Thymus (tissue), 14 donors: Measurements from ENCODE around the gene CTNNA2. TPM values are rescaled to one million over a fixed set of nuclear protein-coding genes. Genes with fewer than 3 reads are reported as not detected.

ENCODE experiments used
- DNase-seq, 9 donors: peaks; one replicate each; pipeline ENCODE4 v3.0.0-alpha.2; 2013; ENCODE audit warnings: low spot score in 9 of 9, low read depth in 6 of 9, missing footprints in 1 of 9
- H3K27ac ChIP-seq, 2 donors: one replicate each; pipeline ENCODE4 v1.5.1; 2013; ENCODE audit warnings: control low read depth in 1 of 2, low read depth in 1 of 2, low read length in 1 of 2, mild to moderate bottlenecking in 1 of 2, moderate library complexity in 1 of 2
- H3K27me3 ChIP-seq, 2 donors: one replicate each; pipeline ENCODE4 v1.5.1; 2013; ENCODE audit warnings: low read length in 1 of 2; ENCODE audit not compliant: control insufficient read depth in 2 of 2, insufficient read depth in 1 of 2
- H3K36me3 ChIP-seq, 2 donors: one replicate each; pipeline ENCODE4 v1.5.1; 2013; ENCODE audit warnings: low read length in 1 of 2, mild to moderate bottlenecking in 1 of 2, moderate library complexity in 1 of 2; ENCODE audit not compliant: control insufficient read depth in 2 of 2, insufficient read depth in 2 of 2
- H3K4me1 ChIP-seq, 2 donors: one replicate each; pipeline ENCODE4 v1.5.1; 2013; ENCODE audit warnings: low read length in 2 of 2; ENCODE audit not compliant: control insufficient read depth in 2 of 2, insufficient read depth in 2 of 2
- H3K4me3 ChIP-seq, 2 donors: one replicate each; pipeline ENCODE4 v1.5.1; 2013; ENCODE audit warnings: low read length in 2 of 2, control low read depth in 1 of 2, mild to moderate bottlenecking in 1 of 2
- H3K9me3 ChIP-seq, 2 donors: one replicate each; pipeline ENCODE4 v1.5.1; 2013; ENCODE audit warnings: low read length in 1 of 2, mild to moderate bottlenecking in 1 of 2; ENCODE audit not compliant: control insufficient read depth in 2 of 2, insufficient read depth in 1 of 2
- WGBS: extraction: QIAGEN DNeasy Blood & Tissue Kit; methylation state at CpG from one replicate; pipeline ENCODE4 v1.1.7; 2013; 5-methylcytosine and 5-hydroxymethylcytosine counted together
- long read RNA-seq, 10 donors: transcript quantifications; one replicate each; lab custom pipeline, GENCODE V29; 2026
- polyA plus RNA-seq: library from polyadenylated mRNA; stranded (reverse); fragments of 200-250 nt; gene quantifications from one replicate; pipeline ENCODE4 v1.2.3, GENCODE V29; 2013
- total RNA-seq: library from RNA; stranded (reverse); fragments of 120-200 nt; gene quantifications from one replicate; pipeline ENCODE4 v1.2.4, GENCODE V29; 2013
- donor health status: healthy.

CTNNA2 gene
- 0.19 TPM for total RNA-seq
- polyA plus RNA-seq = 0.16 TPM
- long read RNA-seq, donor 1 = 0 reads
- long read RNA-seq, donor 2 = 0 reads
- long read RNA-seq, donor 3 = 0 reads
- long read RNA-seq, donor 4 = 0 reads
- long read RNA-seq, donor 5 = 0 reads
- long read RNA-seq, donor 6 = 0 reads
- long read RNA-seq, donor 7 = 0 reads
- long read RNA-seq, donor 8 = 0 reads
- long read RNA-seq, donor 9 = 0 reads
- long read RNA-seq, donor 10 = 0 reads

GRCh38 chr2:79512442-79513401 lies at the start of gene CTNNA2:
Gene CTNNA2 (plus strand): TSS chr2:79513051.
- Histone ChIP-seq H3K4me1 (no peaks in the 10 kb centered on the region), H3K4me3 (peak within 1 kb of the TSS in 1 of 2 donors; percentile 35), H3K27me3 (peaks cover 0 to 5% of the 10 kb centered on the region in 2 donors), H3K9me3 (no peaks in the 10 kb centered on the region), H3K27ac (no peak within 1 kb of the TSS), H3K36me3 (no peaks in the 10 kb centered on the region)
- WGBS = 4% methylated on average over 87 of the region's 87 CpGs
- DNase-seq = peak in 4 of 9 donors; percentile 8 to 31 (median 26)

GRCh38 chr2:79487399-79487798 lies 25.5 kb upstream of the CTNNA2 start:
- 81% methylated on average over 3 of the region's 3 CpGs for WGBS
- no peaks in the 10 kb centered on the region for H3K36me3 ChIP-seq
- H3K4me1 ChIP-seq = no peaks in the 10 kb centered on the region
- H3K9me3 ChIP-seq = no peaks in the 10 kb centered on the region
- no peak overlapping the region for H3K4me3 ChIP-seq
- no peak overlapping the region for H3K27ac ChIP-seq
- no peak for DNase-seq
- no peaks in the 10 kb centered on the region for H3K27me3 ChIP-seq

DNA sequence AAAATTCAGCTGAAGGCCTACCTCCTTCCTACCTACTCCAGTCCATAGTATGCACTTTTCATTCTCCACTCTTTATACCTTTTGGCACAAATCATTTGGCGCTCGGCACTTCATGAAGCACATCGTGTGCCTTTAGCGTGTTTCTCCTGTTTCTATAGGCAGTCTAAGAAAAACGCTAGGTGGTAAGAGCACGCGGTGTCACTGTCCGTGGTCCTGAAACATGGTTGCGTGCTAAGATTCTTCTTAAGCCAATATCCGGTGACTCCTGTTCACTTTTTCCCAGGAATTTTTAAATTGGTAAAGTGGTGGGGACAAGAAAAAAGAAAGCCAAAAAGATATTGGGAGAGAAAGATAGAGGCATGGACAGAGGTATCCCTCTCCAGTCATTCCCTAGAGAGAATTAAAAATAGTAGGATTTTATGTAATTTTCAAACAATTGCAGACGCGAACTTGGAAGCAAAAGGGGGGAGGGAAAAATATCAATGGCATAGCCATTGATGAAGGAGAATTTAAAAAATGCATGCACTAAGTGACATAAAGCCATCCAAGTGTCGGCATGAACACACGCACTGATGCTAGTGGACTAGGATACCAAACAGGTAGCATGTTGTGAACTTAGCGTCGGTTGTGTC lies 1.4 kb upstream of the CTNNA2 start:
- Histone ChIP-seq H3K27me3 (peaks cover 0 to 5% of the 10 kb centered on the region in 2 donors), H3K36me3 (no peaks in the 10 kb centered on the region), H3K4me3 (no peak overlapping the region), H3K4me1 (no peaks in the 10 kb centered on the region), H3K27ac (no peak overlapping the region), H3K9me3 (no peaks in the 10 kb centered on the region)
- 29% methylated on average over 16 of the region's 16 CpGs for WGBS
- DNase-seq = peak in 7 of 9 donors; percentile 12 to 56 (median 21)

DNA sequence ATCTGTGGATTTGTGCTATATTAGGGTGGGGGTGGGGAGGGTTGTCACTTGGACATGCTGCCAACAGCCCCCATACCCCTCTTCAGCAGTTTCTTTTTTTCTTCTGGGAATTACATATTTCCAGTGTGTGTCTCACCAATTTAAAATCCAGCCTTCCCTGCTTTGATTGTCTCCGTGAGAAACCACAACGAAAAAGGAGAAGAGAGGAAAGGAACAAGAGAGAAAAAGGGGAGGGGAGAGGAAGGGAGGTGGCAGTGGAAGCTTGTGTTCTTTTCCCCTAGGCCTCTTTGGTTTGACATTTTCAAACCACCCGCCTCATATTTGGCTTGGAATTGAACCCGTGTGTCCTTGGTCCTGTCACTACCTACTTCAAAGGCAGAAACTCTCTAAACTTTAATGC lies 860 bp downstream of the CTNNA2 start:
- H3K36me3 ChIP-seq = no peaks in the 10 kb centered on the region
- no peaks in the 10 kb centered on the region for H3K9me3 ChIP-seq
- no peaks in the 10 kb centered on the region for H3K4me1 ChIP-seq
- no peak overlapping the region for H3K27ac ChIP-seq
- WGBS = 15% methylated on average over 4 of the region's 4 CpGs
- DNase-seq = no peak
- H3K4me3 ChIP-seq = no peak overlapping the region
- H3K27me3 ChIP-seq = peaks cover 0 to 5% of the 10 kb centered on the region in 2 donors

DNA sequence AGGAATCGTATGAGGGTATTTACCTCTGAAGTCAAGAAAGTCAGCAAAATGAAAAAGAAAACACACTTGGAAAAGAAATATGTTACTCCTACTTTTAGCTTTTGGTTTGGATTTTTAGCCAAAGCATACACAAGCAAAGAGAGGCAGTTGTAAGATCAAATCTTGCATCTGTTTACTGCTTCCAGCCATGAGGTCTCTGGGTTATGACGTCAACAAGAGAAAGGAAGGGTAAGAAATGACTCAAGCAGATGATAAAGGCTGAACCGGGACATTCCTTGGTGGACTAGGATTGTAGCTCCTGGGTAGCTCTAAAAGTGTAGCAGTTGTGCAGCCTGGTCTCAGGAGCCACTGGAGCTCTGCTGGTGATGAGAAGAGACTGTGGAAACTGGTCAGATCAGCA lies 16.8 kb downstream of the CTNNA2 start:
- DNase-seq = no peak
- H3K27ac ChIP-seq = no peak overlapping the region
- H3K4me1 ChIP-seq = no peaks in the 10 kb centered on the region
- H3K27me3 ChIP-seq = no peaks in the 10 kb centered on the region
- H3K9me3 ChIP-seq = no peaks in the 10 kb centered on the region
- H3K36me3 ChIP-seq = no peaks in the 10 kb centered on the region
- no peak overlapping the region for H3K4me3 ChIP-seq
- 67% methylated on average over 3 of the region's 3 CpGs for WGBS

GRCh38 chr2:79530443-79530842 lies 17.6 kb downstream of the CTNNA2 start:
- no peak for DNase-seq
- no peaks in the 10 kb centered on the region for H3K27me3 ChIP-seq
- no peaks in the 10 kb centered on the region for H3K9me3 ChIP-seq
- no peak overlapping the region for H3K27ac ChIP-seq
- H3K36me3 ChIP-seq = no peaks in the 10 kb centered on the region
- 11% methylated on average over 1 of the region's 1 CpG for WGBS
- no peak overlapping the region for H3K4me3 ChIP-seq
- H3K4me1 ChIP-seq = no peaks in the 10 kb centered on the region

- Histone ChIP-seq H3K4me1 (no peaks in the 10 kb centered on the region), H3K27me3 (no peaks in the 10 kb centered on the region), H3K4me3 (no peak overlapping the region), H3K27ac (no peak overlapping the region), H3K9me3 (peaks cover 1 to 13% of the 10 kb centered on the region in 2 donors), H3K36me3 (no peaks in the 10 kb centered on the region)
- WGBS = 81% methylated on average over 2 of the region's 2 CpGs
- DNase-seq = no peak
These were observed 34.7 kb downstream of the CTNNA2 start for GRCh38 chr2:79547568-79547967.

- Histone ChIP-seq H3K36me3 (no peaks in the 10 kb centered on the region), H3K4me3 (no peak overlapping the region), H3K27ac (no peak overlapping the region), H3K4me1 (no peaks in the 10 kb centered on the region), H3K27me3 (no peaks in the 10 kb centered on the region), H3K9me3 (peaks cover 1 to 11% of the 10 kb centered on the region in 2 donors)
- WGBS = 91% methylated on average over 1 of the region's 1 CpG
- DNase-seq = no peak
These were observed 39.8 kb downstream of the CTNNA2 start for GRCh38 chr2:79552653-79553052.

- Histone ChIP-seq H3K27ac (no peak overlapping the region), H3K9me3 (peaks cover 1 to 8% of the 10 kb centered on the region in 2 donors), H3K27me3 (no peaks in the 10 kb centered on the region), H3K36me3 (no peaks in the 10 kb centered on the region), H3K4me3 (no peak overlapping the region), H3K4me1 (no peaks in the 10 kb centered on the region)
- no peak for DNase-seq
These were observed 42.0 kb downstream of the CTNNA2 start for GRCh38 chr2:79554899-79555298.
